AG04450 (cell line): ENCODE measurements around the gene MYO5B. TPM values are rescaled to one million over a fixed set of nuclear protein-coding genes. Genes with fewer than 3 reads are reported as not detected.
A peak's percentile ranks its signal among the peaks of the same experiment; 100 is the strongest.

Experiments used
- CTCF ChIA-PET: fragments of 300-600, 350-600 bp; formaldehyde crosslinking; extraction: SDS; loops from one replicate; lab custom pipeline; 2022; ENCODE audit warnings: antibody characterized with exemption, inconsistent platforms; lab: Charles Lee
- POLR2A ChIA-PET: fragments of 350-600 bp; formaldehyde crosslinking; extraction: SDS; loops from one replicate; lab custom pipeline; 2021; ENCODE audit warnings: antibody characterized with exemption, inconsistent platforms; lab: Yijun Ruan, JAX
- DNase-seq: peaks from one replicate; pipeline ENCODE4 v3.0.0-alpha.2; 2011; ENCODE audit warnings: low read depth, low spot score
- H3K27ac ChIP-seq: one replicate; pipeline ENCODE4 v1.5.1; 2012; ENCODE audit warnings: low read depth, low read length, control low read depth
- H3K27me3 ChIP-seq: one replicate; pipeline ENCODE4 v1.6.0; 2012; ENCODE audit warnings: low read length; ENCODE audit not compliant: control insufficient read depth, insufficient read depth
- H3K4me3 ChIP-seq: 2 replicates; pipeline ENCODE4 v1.5.1; 2011; ENCODE audit warnings: mild to moderate bottlenecking, low read depth, low read length, control low read depth
- H3K9me3 ChIP-seq: 2 replicates; pipeline ENCODE4 v1.5.1; 2012; ENCODE audit warnings: low read length; ENCODE audit not compliant: control insufficient read depth, insufficient read depth
- CTCF ChIP-seq: IDR thresholded peaks from 2 replicates; pipeline ENCODE4 v1.5.1; 2011; ENCODE audit warnings: low read depth, low read length, control low read depth, inconsistent platforms
- polyA plus RNA-seq: library from polyadenylated mRNA; depleted of rRNA; stranded (reverse); fragments of >200 nt; gene quantifications from 2 replicates; pipeline ENCODE4 v1.2.3, GENCODE V29; 2011

The MYO5B gene
- polyA plus RNA-seq, 1 experiment: 0.32 TPM

DNA sequence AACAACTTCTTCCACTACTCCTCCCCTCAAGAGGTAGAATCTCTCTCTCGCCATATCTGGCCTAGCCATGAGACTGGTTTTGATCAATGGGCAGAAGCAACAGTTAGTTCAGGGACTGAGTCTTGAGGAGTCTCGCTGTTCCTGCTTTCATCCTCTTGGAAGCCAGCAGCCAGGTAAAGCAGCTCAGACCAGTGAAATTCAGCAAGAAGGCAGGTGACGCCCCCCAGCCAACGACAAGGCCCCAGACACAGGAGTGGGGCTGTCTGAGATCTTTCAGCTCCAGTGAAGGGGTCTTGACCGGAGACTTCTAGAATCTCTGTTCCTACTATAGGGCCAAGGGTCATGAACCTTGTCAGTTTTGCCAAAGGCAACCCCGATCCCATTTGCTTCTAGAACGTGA is 341.9 kb downstream of the MYO5B start:
- ChIA-PET CTCF (interaction anchor here (0.9 to 3.2 kb wide), 3 partner anchors 9 to 343 kb away, joined by 3 to 14 read pairs (median 4); no protein-coding TSS in a partner anchor), POLR2A (no interaction called here)
- Histone ChIP-seq H3K27me3 (no peaks in the 10 kb centered on the region), H3K4me3 (no peak overlapping the region), H3K9me3 (no peaks in the 10 kb centered on the region), H3K27ac (no peak overlapping the region)
- no peak for DNase-seq
- TF ChIP-seq CTCF: no peak

- no peak for TF ChIP-seq CTCF
- H3K4me3 ChIP-seq: no peak overlapping the region
- no peaks in the 10 kb centered on the region for H3K27me3 ChIP-seq
- no peak overlapping the region for H3K27ac ChIP-seq
- ChIA-PET CTCF (interaction anchor here (3.2 to 3.5 kb wide), 2 partner anchors 8 to 10 kb away, joined by 14 to 16 read pairs; no protein-coding TSS in a partner anchor), POLR2A (no interaction called here)
- DNase-seq: no peak
- no peaks in the 10 kb centered on the region for H3K9me3 ChIP-seq
These were observed 343.3 kb downstream of the MYO5B start for GRCh38 chr18:49851624-49852023.

GRCh38 chr18:49850636-49851035 is 344.3 kb downstream of the MYO5B start:
- no peaks in the 10 kb centered on the region for H3K9me3 ChIP-seq
- CTCF ChIA-PET: interaction anchor here (3.5 kb wide), 1 partner anchor 9 kb away, joined by 16 read pairs; no protein-coding TSS in a partner anchor
- DNase-seq: no peak
- POLR2A ChIA-PET: no interaction called here
- H3K4me3 ChIP-seq: no peak overlapping the region
- no peaks in the 10 kb centered on the region for H3K27me3 ChIP-seq
- TF ChIP-seq CTCF: no peak
- no peak overlapping the region for H3K27ac ChIP-seq

DNA sequence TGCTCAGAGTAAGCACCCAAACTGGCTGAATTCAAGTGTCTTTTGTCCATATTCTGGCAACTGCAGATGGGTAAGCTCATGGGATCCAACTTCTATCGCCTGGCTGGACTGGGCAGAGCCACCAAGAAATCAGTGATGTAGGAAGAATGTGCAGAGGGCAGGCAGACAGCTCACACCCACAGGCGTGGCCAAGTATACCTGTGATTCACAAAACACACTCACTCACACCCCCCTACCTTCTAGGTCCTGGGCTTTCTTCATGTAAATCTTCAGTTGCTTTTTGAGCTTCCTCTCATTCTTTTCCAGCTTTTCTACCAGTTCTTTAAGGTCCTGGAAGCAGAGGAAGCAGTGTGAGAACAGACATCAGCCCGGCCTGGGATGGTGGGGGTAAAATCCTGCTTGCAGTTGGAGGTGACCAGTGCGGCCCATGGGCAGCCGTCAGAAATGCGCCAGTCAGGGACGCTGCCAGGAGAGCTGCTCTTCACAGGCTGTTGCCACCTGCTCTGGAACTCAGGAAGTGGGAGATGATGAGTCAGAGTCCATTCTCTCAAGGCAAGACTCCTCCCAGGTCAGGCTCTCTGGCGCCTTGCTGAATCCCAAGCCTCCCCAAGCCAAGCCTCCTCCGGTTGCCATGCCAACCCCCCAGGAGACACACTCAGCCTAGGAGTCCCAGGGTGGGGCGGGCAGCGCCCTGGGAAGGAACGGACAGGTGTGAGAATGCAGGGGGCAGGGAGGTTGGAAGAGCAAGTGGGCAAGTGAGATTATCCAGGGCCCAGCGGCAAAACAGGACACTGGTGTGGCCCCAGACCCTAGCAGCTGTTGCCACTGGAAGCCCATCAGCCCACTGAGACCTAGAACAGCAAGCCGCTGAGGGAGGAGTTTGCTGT is 345.4 kb downstream of the MYO5B start:
- Histone ChIP-seq H3K27me3 (no peaks in the 10 kb centered on the region), H3K9me3 (no peaks in the 10 kb centered on the region), H3K27ac (no peak overlapping the region), H3K4me3 (no peak overlapping the region)
- TF ChIP-seq CTCF: no peak
- ChIA-PET CTCF (interaction anchor here (1.4 to 3.5 kb wide), 3 partner anchors 8 to 12 kb away, joined by 3 to 16 read pairs (median 3); no protein-coding TSS in a partner anchor), POLR2A (interaction anchor here (0.9 to 1.1 kb wide), 2 partner anchors 16 to 36 kb away, joined by 4 read pairs; partner anchors contain the start of gene ACAA2)
- DNase-seq: peak; percentile 63

- no peak for DNase-seq
- no peak for TF ChIP-seq CTCF
- ChIA-PET CTCF (interaction anchor here (1.6 to 3.5 kb wide), 2 partner anchors 9 to 11 kb away, joined by 3 to 16 read pairs; no protein-coding TSS in a partner anchor), POLR2A (no interaction called here)
- no peak overlapping the region for H3K4me3 ChIP-seq
- H3K27ac ChIP-seq: no peak overlapping the region
- H3K9me3 ChIP-seq: no peaks in the 10 kb centered on the region
- no peaks in the 10 kb centered on the region for H3K27me3 ChIP-seq
These were observed 346.8 kb downstream of the MYO5B start for GRCh38 chr18:49848115-49848514.
